Mucosa of stomach (tissue), 1 donor: ENCODE data around the gene ARL14EP.

Experiments
- H3K27me3 ChIP-seq: one replicate; pipeline ENCODE4 v1.7.0; 2013; ENCODE audit warnings: mild to moderate bottlenecking, low read length; ENCODE audit not compliant: control insufficient read depth, insufficient read depth
- H3K36me3 ChIP-seq: one replicate; pipeline ENCODE4 v1.7.0; 2013; ENCODE audit warnings: low read length; ENCODE audit not compliant: control insufficient read depth, insufficient read depth
- H3K4me1 ChIP-seq: one replicate; pipeline ENCODE4 v1.7.0; 2013; ENCODE audit warnings: mild to moderate bottlenecking, low read length; ENCODE audit not compliant: control insufficient read depth, insufficient read depth
- H3K4me3 ChIP-seq: one replicate; pipeline ENCODE4 v1.7.0; 2013; ENCODE audit warnings: low read length
- H3K9ac ChIP-seq: one replicate; pipeline ENCODE4 v1.7.0; 2013; ENCODE audit warnings: mild to moderate bottlenecking, low read length, moderate library complexity
- H3K9me3 ChIP-seq: one replicate; pipeline ENCODE4 v1.7.0; 2013; ENCODE audit warnings: mild to moderate bottlenecking, low read length, moderate library complexity; ENCODE audit not compliant: control insufficient read depth
- donor health status: Pancreatic carcinoma.

The ARL14EP gene

DNA sequence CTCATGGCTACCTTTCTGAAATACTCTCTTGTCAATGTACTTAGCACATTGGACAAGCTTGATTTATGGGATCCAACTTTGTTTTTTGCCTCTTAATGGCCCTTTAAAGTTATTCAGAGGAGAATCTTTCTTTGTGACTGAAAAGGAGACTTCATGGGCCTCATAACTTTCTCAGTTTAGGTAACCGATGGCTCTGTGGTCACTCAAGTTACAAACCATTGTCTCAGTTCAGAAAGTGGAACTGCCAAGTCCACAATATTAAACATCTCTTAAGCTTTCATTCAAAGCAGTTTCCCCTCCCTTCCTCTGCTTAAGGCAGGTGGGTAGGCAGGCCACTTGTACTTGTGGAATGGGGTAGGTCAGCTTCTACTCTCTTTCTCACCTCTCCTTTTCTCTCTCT lies 12.3 kb upstream of the ARL14EP start:
- no peaks in the 10 kb centered on the region for H3K27me3 ChIP-seq
- H3K4me1 ChIP-seq: no peaks in the 10 kb centered on the region
- H3K4me3 ChIP-seq: no peak overlapping the region
- no peak overlapping the region for H3K9ac ChIP-seq
- no peaks in the 10 kb centered on the region for H3K36me3 ChIP-seq
- H3K9me3 ChIP-seq: no peaks in the 10 kb centered on the region

DNA sequence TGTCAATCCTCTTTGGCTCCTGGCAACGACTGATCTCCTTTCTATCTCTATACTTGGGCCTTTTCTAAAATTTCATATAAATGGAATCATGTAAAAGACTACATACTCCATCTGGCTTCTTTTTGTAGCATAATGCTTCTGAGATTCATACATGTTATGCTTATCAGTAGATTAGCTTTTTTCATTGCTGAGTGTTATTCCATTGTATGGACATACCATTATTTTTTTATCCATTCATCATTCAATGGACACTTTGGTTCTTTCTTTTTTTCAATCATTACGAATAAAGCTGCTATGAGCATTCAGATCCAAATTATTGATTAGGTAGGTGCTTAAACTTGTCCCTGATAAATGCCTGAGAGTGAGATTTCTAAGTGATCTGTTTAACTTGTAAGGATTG lies 11.7 kb upstream of the ARL14EP start:
- H3K4me3 ChIP-seq: no peak overlapping the region
- no peak overlapping the region for H3K9ac ChIP-seq
- H3K9me3 ChIP-seq: no peaks in the 10 kb centered on the region
- H3K4me1 ChIP-seq: no peaks in the 10 kb centered on the region
- no peaks in the 10 kb centered on the region for H3K27me3 ChIP-seq
- no peaks in the 10 kb centered on the region for H3K36me3 ChIP-seq

DNA sequence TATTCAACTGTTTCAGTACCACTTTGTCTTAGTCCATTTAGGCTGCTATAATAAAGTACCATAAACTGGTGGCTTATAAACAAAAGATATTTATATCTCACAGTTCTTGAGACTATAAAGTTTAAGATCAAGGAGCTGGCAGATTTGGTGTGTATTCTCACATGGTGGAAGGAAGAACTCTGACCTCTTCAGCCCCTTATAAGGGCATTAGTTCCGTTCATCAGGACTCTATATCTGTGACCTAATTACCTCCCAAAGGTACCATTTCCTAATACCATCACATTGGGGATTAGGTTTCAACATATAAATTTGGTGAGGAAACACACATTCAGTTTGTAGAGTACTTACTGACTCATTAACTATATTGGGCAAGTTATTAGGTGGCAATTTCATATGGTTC lies 10.7 kb upstream of the ARL14EP start:
- H3K4me1 ChIP-seq: no peaks in the 10 kb centered on the region
- H3K9me3 ChIP-seq: no peaks in the 10 kb centered on the region
- no peaks in the 10 kb centered on the region for H3K27me3 ChIP-seq
- no peak overlapping the region for H3K4me3 ChIP-seq
- H3K36me3 ChIP-seq: no peaks in the 10 kb centered on the region
- H3K9ac ChIP-seq: no peak overlapping the region

DNA sequence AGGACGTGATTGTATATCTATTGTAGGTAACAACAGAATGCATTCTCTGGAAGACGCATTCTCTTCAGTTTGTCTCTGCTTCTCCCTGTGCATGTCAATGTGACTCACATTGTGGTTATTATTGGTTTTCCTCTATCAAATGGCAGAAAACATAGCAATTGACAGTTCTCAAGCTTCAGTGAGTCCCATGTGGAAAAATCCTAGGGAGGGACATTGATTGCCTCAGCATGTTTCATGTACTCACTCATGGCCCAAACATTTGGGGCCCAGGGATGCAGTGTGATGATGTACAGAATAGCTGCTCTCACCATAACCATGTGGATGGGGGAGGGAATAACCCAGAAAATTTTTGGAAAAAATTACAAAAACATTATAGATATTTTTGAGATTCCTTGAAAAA lies 9.3 kb upstream of the ARL14EP start:
- Histone ChIP-seq H3K4me3 (no peak overlapping the region), H3K9me3 (no peaks in the 10 kb centered on the region), H3K9ac (no peak overlapping the region), H3K36me3 (no peaks in the 10 kb centered on the region), H3K4me1 (no peaks in the 10 kb centered on the region), H3K27me3 (peaks cover 5% of the 10 kb centered on the region)

DNA sequence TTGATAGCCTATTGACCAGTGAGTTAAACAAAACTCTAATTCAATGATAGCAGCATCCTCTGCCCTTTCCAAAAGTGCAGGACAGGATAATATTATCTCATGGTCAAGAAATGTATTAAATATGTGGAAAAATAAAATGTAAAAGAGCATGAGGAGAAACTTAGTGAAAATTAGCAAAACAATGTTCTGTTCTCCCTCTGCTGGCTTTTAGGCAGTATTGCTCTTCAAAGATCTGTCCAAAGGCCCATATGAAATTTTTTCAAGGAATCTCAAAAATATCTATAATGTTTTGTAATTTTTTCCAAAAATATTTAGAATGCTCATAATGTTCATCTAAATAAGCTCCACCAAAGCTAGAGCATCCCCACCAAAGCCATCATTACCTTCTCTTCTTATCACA lies 8.3 kb upstream of the ARL14EP start:
- no peaks in the 10 kb centered on the region for H3K36me3 ChIP-seq
- H3K9ac ChIP-seq: no peak overlapping the region

DNA sequence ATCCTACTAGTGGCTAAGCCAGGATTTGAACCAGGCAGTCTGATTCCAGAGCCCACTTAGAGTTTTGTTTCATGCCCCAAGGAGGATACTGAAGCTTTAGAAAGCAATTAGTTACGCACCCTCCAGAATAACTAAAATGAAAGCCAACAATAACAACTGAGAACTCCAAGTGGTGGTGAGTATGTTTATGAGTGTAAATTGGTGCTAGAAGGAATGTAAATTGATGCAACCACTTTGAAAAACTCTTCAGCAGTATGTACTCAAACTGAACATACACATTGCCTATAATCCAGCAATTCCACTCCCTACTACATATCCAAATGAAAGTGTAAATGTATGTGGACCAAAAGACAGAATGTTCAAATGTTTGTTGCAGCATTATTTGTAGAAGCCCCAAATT lies 6.7 kb upstream of the ARL14EP start:
- Histone ChIP-seq H3K27me3 (peaks cover 6% of the 10 kb centered on the region), H3K9ac (no peak overlapping the region), H3K4me3 (no peak overlapping the region), H3K9me3 (no peaks in the 10 kb centered on the region), H3K4me1 (no peaks in the 10 kb centered on the region), H3K36me3 (no peaks in the 10 kb centered on the region)

More for the DNA sequence above, 8.3 kb upstream of the ARL14EP start:
- H3K9me3 ChIP-seq: no peaks in the 10 kb centered on the region
- H3K27me3 ChIP-seq: peaks cover 6% of the 10 kb centered on the region
- no peak overlapping the region for H3K4me3 ChIP-seq
- no peaks in the 10 kb centered on the region for H3K4me1 ChIP-seq

DNA sequence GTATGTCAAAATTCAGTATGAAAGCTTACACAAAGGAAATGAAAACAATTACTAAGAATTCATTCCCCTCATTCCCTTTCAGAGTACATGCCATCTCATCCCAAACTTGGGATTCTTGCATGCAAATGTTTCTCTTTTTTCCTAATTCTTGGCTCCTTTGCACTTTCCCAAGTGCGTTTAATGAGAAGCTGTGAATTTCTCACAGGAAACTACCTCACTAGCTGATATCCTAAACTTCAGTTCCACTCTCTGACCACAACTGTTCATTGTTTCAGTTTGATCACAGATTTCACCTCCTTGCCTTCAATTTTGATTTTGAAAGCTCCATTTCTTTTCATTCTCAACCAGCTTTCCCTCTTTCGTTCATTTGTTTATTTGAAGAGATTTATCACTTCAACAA lies 5.9 kb upstream of the ARL14EP start:
- Histone ChIP-seq H3K9ac (no peak overlapping the region), H3K27me3 (peaks cover 6% of the 10 kb centered on the region), H3K36me3 (no peaks in the 10 kb centered on the region), H3K4me3 (no peak overlapping the region), H3K4me1 (no peaks in the 10 kb centered on the region), H3K9me3 (no peaks in the 10 kb centered on the region)

DNA sequence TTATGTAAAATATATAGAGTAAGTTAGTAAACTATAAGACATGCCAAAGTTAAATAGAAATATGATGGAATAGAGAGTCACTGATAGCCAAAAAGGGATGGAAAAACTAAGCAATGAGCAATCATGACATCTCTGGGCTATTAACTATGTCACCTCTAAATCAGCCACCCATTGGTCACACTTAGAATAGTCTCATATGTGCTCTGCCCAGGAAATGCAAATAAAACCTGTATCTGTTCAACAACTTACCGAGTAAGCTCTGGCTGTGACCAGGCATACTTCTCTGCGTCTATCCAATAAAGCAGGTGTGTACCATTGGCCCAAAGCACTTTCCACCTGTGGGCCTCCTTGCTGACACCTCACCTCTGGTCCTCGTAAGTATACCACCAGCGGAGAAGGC lies 1.6 kb upstream of the ARL14EP start:
- H3K4me1 ChIP-seq: no peaks in the 10 kb centered on the region
- H3K27me3 ChIP-seq: peaks cover 6% of the 10 kb centered on the region
- H3K9me3 ChIP-seq: no peaks in the 10 kb centered on the region
- H3K36me3 ChIP-seq: no peaks in the 10 kb centered on the region
- no peak overlapping the region for H3K4me3 ChIP-seq
- no peak overlapping the region for H3K9ac ChIP-seq

DNA sequence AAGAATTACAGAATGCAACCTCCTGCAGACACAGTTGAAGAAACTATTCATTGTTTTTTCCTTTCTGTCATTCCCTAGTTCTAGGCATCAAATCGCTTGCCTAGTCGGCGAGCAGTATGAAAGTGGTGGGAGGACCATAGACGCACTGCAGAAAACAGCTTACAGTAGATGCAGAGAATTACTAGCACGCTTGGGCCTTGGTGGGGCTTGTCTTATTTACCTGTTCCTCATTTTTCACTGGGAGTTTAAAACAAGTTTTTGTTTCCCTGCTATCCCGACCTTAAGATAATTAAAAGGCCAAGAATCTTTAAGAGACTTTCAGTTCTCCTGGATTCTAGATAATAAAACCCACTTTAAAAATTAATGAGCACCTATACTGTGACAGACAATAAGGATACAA lies 713 bp upstream of the ARL14EP start:
- H3K27me3 ChIP-seq: peaks cover 6% of the 10 kb centered on the region
- no peaks in the 10 kb centered on the region for H3K36me3 ChIP-seq
- no peaks in the 10 kb centered on the region for H3K4me1 ChIP-seq
- H3K9ac ChIP-seq: peak overlapping the region; percentile 89
- no peak overlapping the region for H3K4me3 ChIP-seq
- no peaks in the 10 kb centered on the region for H3K9me3 ChIP-seq

DNA sequence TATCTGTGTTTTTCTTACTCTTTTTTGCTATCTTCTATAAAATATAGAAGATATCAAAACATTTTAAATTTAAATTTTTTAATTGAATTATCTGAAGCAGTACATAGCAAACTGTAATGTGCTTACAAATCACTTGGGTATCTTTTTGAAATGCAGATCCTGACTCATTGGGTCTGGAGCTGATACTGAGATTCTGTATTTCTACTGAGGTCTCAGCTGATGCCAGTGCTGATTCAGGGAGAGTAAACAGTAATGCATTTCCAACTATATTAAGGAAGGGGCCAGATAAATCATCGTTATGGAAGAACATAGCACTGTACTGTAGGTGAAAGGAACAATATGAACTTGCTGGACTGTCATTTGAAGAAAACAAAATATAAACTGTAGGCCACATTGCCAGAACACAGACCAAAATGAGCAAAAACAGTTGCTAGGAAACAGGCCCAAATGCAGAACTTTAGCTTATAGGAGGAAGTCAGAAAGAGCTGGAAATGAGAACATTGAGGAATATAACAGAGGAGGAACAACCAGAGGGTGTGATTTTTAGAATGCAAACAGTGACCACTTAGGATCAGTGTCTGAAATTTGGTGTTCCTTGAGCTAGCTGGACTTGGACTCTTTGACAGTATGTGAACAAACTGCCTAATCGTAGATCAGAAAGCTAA lies 3.3 kb downstream of the ARL14EP start:
- H3K36me3 ChIP-seq: no peaks in the 10 kb centered on the region

DNA sequence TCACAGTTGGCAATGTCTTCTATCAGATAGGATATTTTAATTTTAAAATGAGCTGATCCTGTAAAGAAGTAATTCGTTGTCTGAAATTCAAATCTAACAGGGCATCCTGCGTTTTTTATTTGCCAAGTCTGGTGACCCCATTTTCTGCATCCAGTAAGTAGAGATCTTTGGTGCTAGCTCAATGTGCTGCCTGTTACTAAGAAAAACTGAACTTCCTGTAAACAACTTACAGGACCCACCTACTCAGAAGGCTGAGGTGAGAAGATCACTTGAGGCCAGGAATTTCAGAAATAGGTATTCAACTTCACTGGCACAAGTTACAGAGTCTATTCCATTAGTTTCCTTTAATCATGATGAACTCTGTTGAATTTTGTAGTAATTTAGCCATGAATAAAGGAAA lies 4.0 kb downstream of the ARL14EP start:
- Histone ChIP-seq H3K4me3 (no peak overlapping the region), H3K36me3 (no peaks in the 10 kb centered on the region), H3K9ac (no peak overlapping the region), H3K4me1 (no peaks in the 10 kb centered on the region), H3K27me3 (no peaks in the 10 kb centered on the region), H3K9me3 (no peaks in the 10 kb centered on the region)

More for the DNA sequence above, 3.3 kb downstream of the ARL14EP start:
- Histone ChIP-seq H3K9me3 (no peaks in the 10 kb centered on the region), H3K27me3 (no peaks in the 10 kb centered on the region), H3K9ac (no peak overlapping the region), H3K4me3 (no peak overlapping the region), H3K4me1 (no peaks in the 10 kb centered on the region)

DNA sequence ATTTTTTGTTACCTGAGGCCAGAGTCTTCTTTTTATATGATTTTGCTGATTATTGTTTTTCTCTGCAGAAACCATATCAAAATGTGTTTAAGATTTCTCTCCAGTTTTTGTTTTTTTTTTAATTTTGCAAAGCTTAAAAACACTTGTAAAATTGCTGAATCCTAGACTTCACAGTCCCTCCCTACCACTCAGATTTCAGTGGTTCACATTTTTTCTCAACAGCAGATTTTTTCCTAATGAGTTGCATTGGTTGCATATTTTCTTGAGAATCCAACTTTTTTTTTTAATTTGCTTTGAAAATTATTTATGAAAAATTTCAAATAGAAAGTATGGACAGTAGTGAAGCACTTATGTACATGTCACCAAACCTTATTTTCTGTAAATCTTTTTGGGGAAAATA lies 5.8 kb downstream of the ARL14EP start:
- Histone ChIP-seq H3K27me3 (no peaks in the 10 kb centered on the region), H3K9me3 (no peaks in the 10 kb centered on the region), H3K36me3 (no peaks in the 10 kb centered on the region), H3K4me1 (no peaks in the 10 kb centered on the region), H3K9ac (no peak overlapping the region), H3K4me3 (no peak overlapping the region)
